Measurements from ENCODE around the gene ASCC2.

The ASCC2 gene

GRCh38 chr22:29753808-29754657 is 84.0 kb downstream of the ASCC2 start:
- no peak for DNase-seq

- no peak for DNase-seq
Measured at GRCh38 chr22:29751669-29752068, 86.4 kb downstream of the ASCC2 start.

- no peak for DNase-seq
Measured at GRCh38 chr22:29750559-29751538, 87.2 kb downstream of the ASCC2 start.

GRCh38 chr22:29750029-29750428 is 88.0 kb downstream of the ASCC2 start:
- DNase-seq: no peak

GRCh38 chr22:29748248-29748893 is 89.7 kb downstream of the ASCC2 start:
- no peak for DNase-seq

- DNase-seq: no peak
Measured at GRCh38 chr22:29747832-29748231, 90.2 kb downstream of the ASCC2 start.

GRCh38 chr22:29744902-29745301 is 93.2 kb downstream of the ASCC2 start:
- no peak for DNase-seq

- DNase-seq: no peak
Measured at GRCh38 chr22:29742326-29742725, 95.7 kb downstream of the ASCC2 start.

- no peak for DNase-seq
Measured at GRCh38 chr22:29741926-29742325, 96.1 kb downstream of the ASCC2 start.

GRCh38 chr22:29740216-29740615 is 97.9 kb downstream of the ASCC2 start:
- no peak for DNase-seq

GRCh38 chr22:29739346-29739875 is 98.7 kb downstream of the ASCC2 start:
- no peak for DNase-seq

Data from activated gamma-delta T cell (primary cell).